KOPT-K1 (cell line): ENCODE measurements around the gene C19orf47.

Experiments used
- H3K27ac ChIP-seq: fragments of 200-600 bp; sonication (generic); 2 replicates; pipeline ENCODE4 v1.5.1; 2016; ENCODE audit warnings: antibody characterized with exemption, mild to moderate bottlenecking, low read depth, low read length; ENCODE audit not compliant: poor library complexity, severe bottlenecking
- H3K36me3 ChIP-seq: fragments of 200-600 bp; sonication (generic); 2 replicates; pipeline ENCODE4 v1.5.1; 2017; ENCODE audit warnings: antibody characterized with exemption, mild to moderate bottlenecking, low read length, moderate library complexity; ENCODE audit not compliant: insufficient read depth
- H3K9me3 ChIP-seq: fragments of 200-600 bp; sonication (generic); 2 replicates; pipeline ENCODE4 v1.5.1; 2017; ENCODE audit warnings: antibody characterized with exemption, low read length, mild to moderate bottlenecking; ENCODE audit not compliant: insufficient read depth, poor library complexity, severe bottlenecking

C19orf47 gene

GRCh38 chr19:40365613-40366401 is 17.6 kb upstream of the C19orf47 start:
- Histone ChIP-seq H3K36me3 (no peaks in the 10 kb centered on the region), H3K27ac (no peak overlapping the region)

GRCh38 chr19:40365010-40365409 is 16.8 kb upstream of the C19orf47 start:
- H3K27ac ChIP-seq = no peak overlapping the region
- no peaks in the 10 kb centered on the region for H3K9me3 ChIP-seq
- H3K36me3 ChIP-seq = no peaks in the 10 kb centered on the region

More at GRCh38 chr19:40365613-40366401, 17.6 kb upstream of the C19orf47 start:
- no peaks in the 10 kb centered on the region for H3K9me3 ChIP-seq

GRCh38 chr19:40363069-40363468 is 14.9 kb upstream of the C19orf47 start:
- Histone ChIP-seq H3K36me3 (no peaks in the 10 kb centered on the region), H3K9me3 (no peaks in the 10 kb centered on the region), H3K27ac (no peak overlapping the region)

- H3K27ac ChIP-seq = no peak overlapping the region
- no peaks in the 10 kb centered on the region for H3K9me3 ChIP-seq
- H3K36me3 ChIP-seq = no peaks in the 10 kb centered on the region
Observed at GRCh38 chr19:40362160-40362559, 14.0 kb upstream of the C19orf47 start.

GRCh38 chr19:40360708-40361241 is 12.6 kb upstream of the C19orf47 start:
- Histone ChIP-seq H3K27ac (no peak overlapping the region), H3K9me3 (no peaks in the 10 kb centered on the region)

GRCh38 chr19:40360020-40360707 is 12.0 kb upstream of the C19orf47 start:
- no peaks in the 10 kb centered on the region for H3K36me3 ChIP-seq
- H3K9me3 ChIP-seq = no peaks in the 10 kb centered on the region
- H3K27ac ChIP-seq = no peak overlapping the region

More at GRCh38 chr19:40360708-40361241, 12.6 kb upstream of the C19orf47 start:
- H3K36me3 ChIP-seq = no peaks in the 10 kb centered on the region

- no peak overlapping the region for H3K27ac ChIP-seq
- H3K36me3 ChIP-seq = no peaks in the 10 kb centered on the region
Observed at GRCh38 chr19:40358773-40359172, 10.6 kb upstream of the C19orf47 start.

GRCh38 chr19:40357640-40358039 is 9.4 kb upstream of the C19orf47 start:
- no peak overlapping the region for H3K27ac ChIP-seq
- no peaks in the 10 kb centered on the region for H3K36me3 ChIP-seq
- no peaks in the 10 kb centered on the region for H3K9me3 ChIP-seq

More at GRCh38 chr19:40358773-40359172, 10.6 kb upstream of the C19orf47 start:
- no peaks in the 10 kb centered on the region for H3K9me3 ChIP-seq

- no peaks in the 10 kb centered on the region for H3K36me3 ChIP-seq
- no peaks in the 10 kb centered on the region for H3K9me3 ChIP-seq
- no peak overlapping the region for H3K27ac ChIP-seq
Observed at GRCh38 chr19:40356681-40357595, 8.7 kb upstream of the C19orf47 start.

- H3K9me3 ChIP-seq = no peaks in the 10 kb centered on the region
- H3K36me3 ChIP-seq = no peaks in the 10 kb centered on the region
- H3K27ac ChIP-seq = no peak overlapping the region
Observed at GRCh38 chr19:40355975-40356680, 7.9 kb upstream of the C19orf47 start.

GRCh38 chr19:40348961-40349507 is 837 bp upstream of the C19orf47 start:
- Histone ChIP-seq H3K36me3 (peaks cover 5% of the 10 kb centered on the region; the same call in 1 of the 2 replicates), H3K9me3 (no peaks in the 10 kb centered on the region), H3K27ac (peak overlapping the region; percentile 29)

GRCh38 chr19:40344422-40344821 is 3.8 kb downstream of the C19orf47 start:
- Histone ChIP-seq H3K27ac (no peak overlapping the region), H3K9me3 (no peaks in the 10 kb centered on the region), H3K36me3 (peaks cover 35% of the 10 kb centered on the region)

GRCh38 chr19:40342644-40343311 is 5.4 kb downstream of the C19orf47 start:
- H3K36me3 ChIP-seq = peaks cover 49% of the 10 kb centered on the region
- no peak overlapping the region for H3K27ac ChIP-seq
- H3K9me3 ChIP-seq = no peaks in the 10 kb centered on the region
